ENCODE results near the gene GLT8D2.

The GLT8D2 gene

GRCh38 chr12:104072099-104072498 is 22.1 kb upstream of the GLT8D2 start:
- no peak overlapping the region for H3K4me3 ChIP-seq (ENCODE audit: low read depth in 1 of 5, low read length in 5 of 5)
- H3K4me1 ChIP-seq (ENCODE audit: control insufficient read depth in 5 of 5, insufficient read depth in 5 of 5, low read length in 5 of 5) = peaks cover 0 to 2% (median 0%) of the 10 kb centered on the region in 5 donors
- peaks cover 13 to 29% (median 19%) of the 10 kb centered on the region in 5 donors for H3K36me3 ChIP-seq (ENCODE audit: control insufficient read depth in 5 of 5, insufficient read depth in 5 of 5, low read length in 5 of 5)
- H3K9me3 ChIP-seq (ENCODE audit: control insufficient read depth in 5 of 5, low read length in 5 of 5) = no peaks in the 10 kb centered on the region
- no peak overlapping the region for H3K9ac ChIP-seq (ENCODE audit: low read length in 5 of 5)
- H3K27ac ChIP-seq (ENCODE audit: low read depth, low read length) = no peak overlapping the region
- H3K27me3 ChIP-seq (ENCODE audit: control insufficient read depth in 5 of 5, insufficient read depth in 4 of 5, low read length in 5 of 5) = no peaks in the 10 kb centered on the region

GRCh38 chr12:104064842-104065427 is 14.9 kb upstream of the GLT8D2 start:
- Histone ChIP-seq H3K27ac (ENCODE audit: low read depth, low read length) (peak overlapping the region; percentile 85), H3K9ac (ENCODE audit: low read length in 5 of 5) (peak overlapping the region; percentile 88 to 99 (median 97)), H3K4me1 (ENCODE audit: control insufficient read depth in 5 of 5, insufficient read depth in 5 of 5, low read length in 5 of 5) (peaks cover 2 to 28% (median 20%) of the 10 kb centered on the region in 5 donors), H3K27me3 (ENCODE audit: control insufficient read depth in 5 of 5, insufficient read depth in 4 of 5, low read length in 5 of 5) (no peaks in the 10 kb centered on the region), H3K4me3 (ENCODE audit: low read depth in 1 of 5, low read length in 5 of 5) (peak overlapping the region; percentile 93 to 98 (median 95)), H3K36me3 (ENCODE audit: control insufficient read depth in 5 of 5, insufficient read depth in 5 of 5, low read length in 5 of 5) (peaks cover 6 to 15% (median 9%) of the 10 kb centered on the region in 5 donors), H3K9me3 (ENCODE audit: control insufficient read depth in 5 of 5, low read length in 5 of 5) (no peaks in the 10 kb centered on the region)

- peaks cover 2 to 28% (median 20%) of the 10 kb centered on the region in 5 donors for H3K4me1 ChIP-seq (ENCODE audit: control insufficient read depth in 5 of 5, insufficient read depth in 5 of 5, low read length in 5 of 5)
- peak within 1 kb of the TSS; percentile 88 to 99 (median 97) for H3K9ac ChIP-seq (ENCODE audit: low read length in 5 of 5)
Measured at GRCh38 chr12:104064031-104064841, 14.2 kb upstream of the GLT8D2 start, which contains the start of gene HCFC2. Gene HCFC2, plus strand, starts transcription at chr12:104064531. Its CDS starts 30 bp downstream, at chr12:104064561.

GRCh38 chr12:104063712-104064030 is 13.7 kb upstream of the GLT8D2 start:
- Histone ChIP-seq H3K9me3 (ENCODE audit: control insufficient read depth in 5 of 5, low read length in 5 of 5) (no peaks in the 10 kb centered on the region), H3K9ac (ENCODE audit: low read length in 5 of 5) (peak overlapping the region; percentile 50 to 99 (median 94)), H3K27me3 (ENCODE audit: control insufficient read depth in 5 of 5, insufficient read depth in 4 of 5, low read length in 5 of 5) (no peaks in the 10 kb centered on the region), H3K4me3 (ENCODE audit: low read depth in 1 of 5, low read length in 5 of 5) (peak overlapping the region; percentile 92 to 98 (median 95)), H3K27ac (ENCODE audit: low read depth, low read length) (peak overlapping the region; percentile 85), H3K4me1 (ENCODE audit: control insufficient read depth in 5 of 5, insufficient read depth in 5 of 5, low read length in 5 of 5) (peaks cover 2 to 28% (median 20%) of the 10 kb centered on the region in 5 donors), H3K36me3 (ENCODE audit: control insufficient read depth in 5 of 5, insufficient read depth in 5 of 5, low read length in 5 of 5) (peaks cover 3 to 15% (median 6%) of the 10 kb centered on the region in 5 donors)

More at GRCh38 chr12:104064031-104064841, 14.2 kb upstream of the GLT8D2 start, which contains the start of gene HCFC2:
- Histone ChIP-seq H3K27me3 (ENCODE audit: control insufficient read depth in 5 of 5, insufficient read depth in 4 of 5, low read length in 5 of 5) (no peaks in the 10 kb centered on the region), H3K36me3 (ENCODE audit: control insufficient read depth in 5 of 5, insufficient read depth in 5 of 5, low read length in 5 of 5) (peaks cover 6 to 15% (median 8%) of the 10 kb centered on the region in 5 donors), H3K27ac (ENCODE audit: low read depth, low read length) (peak within 1 kb of the TSS; percentile 85), H3K4me3 (ENCODE audit: low read depth in 1 of 5, low read length in 5 of 5) (peak within 1 kb of the TSS; percentile 93 to 98 (median 95)), H3K9me3 (ENCODE audit: control insufficient read depth in 5 of 5, low read length in 5 of 5) (no peaks in the 10 kb centered on the region)

GRCh38 chr12:104060791-104061190 is 10.8 kb upstream of the GLT8D2 start:
- H3K36me3 ChIP-seq (ENCODE audit: control insufficient read depth in 5 of 5, insufficient read depth in 5 of 5, low read length in 5 of 5) = no peaks in the 10 kb centered on the region
- no peak overlapping the region for H3K9ac ChIP-seq (ENCODE audit: low read length in 5 of 5)
- no peak overlapping the region for H3K27ac ChIP-seq (ENCODE audit: low read depth, low read length)
- no peaks in the 10 kb centered on the region for H3K27me3 ChIP-seq (ENCODE audit: control insufficient read depth in 5 of 5, insufficient read depth in 4 of 5, low read length in 5 of 5)
- no peak overlapping the region for H3K4me3 ChIP-seq (ENCODE audit: low read depth in 1 of 5, low read length in 5 of 5)
- H3K9me3 ChIP-seq (ENCODE audit: control insufficient read depth in 5 of 5, low read length in 5 of 5) = no peaks in the 10 kb centered on the region
- H3K4me1 ChIP-seq (ENCODE audit: control insufficient read depth in 5 of 5, insufficient read depth in 5 of 5, low read length in 5 of 5) = peaks cover 2 to 30% (median 21%) of the 10 kb centered on the region in 5 donors

GRCh38 chr12:104059963-104060362 is 10.0 kb upstream of the GLT8D2 start:
- H3K4me3 ChIP-seq (ENCODE audit: low read depth in 1 of 5, low read length in 5 of 5) = no peak overlapping the region
- no peaks in the 10 kb centered on the region for H3K9me3 ChIP-seq (ENCODE audit: control insufficient read depth in 5 of 5, low read length in 5 of 5)
- no peak overlapping the region for H3K9ac ChIP-seq (ENCODE audit: low read length in 5 of 5)
- H3K27me3 ChIP-seq (ENCODE audit: control insufficient read depth in 5 of 5, insufficient read depth in 4 of 5, low read length in 5 of 5) = no peaks in the 10 kb centered on the region
- no peaks in the 10 kb centered on the region for H3K36me3 ChIP-seq (ENCODE audit: control insufficient read depth in 5 of 5, insufficient read depth in 5 of 5, low read length in 5 of 5)
- peaks cover 0 to 24% (median 15%) of the 10 kb centered on the region in 5 donors for H3K4me1 ChIP-seq (ENCODE audit: control insufficient read depth in 5 of 5, insufficient read depth in 5 of 5, low read length in 5 of 5)
- no peak overlapping the region for H3K27ac ChIP-seq (ENCODE audit: low read depth, low read length)

- Histone ChIP-seq H3K9me3 (ENCODE audit: control insufficient read depth in 5 of 5, low read length in 5 of 5) (no peaks in the 10 kb centered on the region), H3K4me3 (ENCODE audit: low read depth in 1 of 5, low read length in 5 of 5) (no peak overlapping the region), H3K27ac (ENCODE audit: low read depth, low read length) (no peak overlapping the region), H3K27me3 (ENCODE audit: control insufficient read depth in 5 of 5, insufficient read depth in 4 of 5, low read length in 5 of 5) (no peaks in the 10 kb centered on the region), H3K9ac (ENCODE audit: low read length in 5 of 5) (no peak overlapping the region), H3K4me1 (ENCODE audit: control insufficient read depth in 5 of 5, insufficient read depth in 5 of 5, low read length in 5 of 5) (peaks cover 0 to 16% (median 15%) of the 10 kb centered on the region in 5 donors), H3K36me3 (ENCODE audit: control insufficient read depth in 5 of 5, insufficient read depth in 5 of 5, low read length in 5 of 5) (no peaks in the 10 kb centered on the region)
Measured at GRCh38 chr12:104058802-104059201, 8.8 kb upstream of the GLT8D2 start.

- H3K4me1 ChIP-seq (ENCODE audit: control insufficient read depth in 5 of 5, insufficient read depth in 5 of 5, low read length in 5 of 5) = peaks cover 0 to 11% (median 8%) of the 10 kb centered on the region in 5 donors
- no peaks in the 10 kb centered on the region for H3K36me3 ChIP-seq (ENCODE audit: control insufficient read depth in 5 of 5, insufficient read depth in 5 of 5, low read length in 5 of 5)
- no peak overlapping the region for H3K9ac ChIP-seq (ENCODE audit: low read length in 5 of 5)
- H3K27me3 ChIP-seq (ENCODE audit: control insufficient read depth in 5 of 5, insufficient read depth in 4 of 5, low read length in 5 of 5) = peaks cover 0 to 5% (median 0%) of the 10 kb centered on the region in 5 donors
- no peak overlapping the region for H3K4me3 ChIP-seq (ENCODE audit: low read depth in 1 of 5, low read length in 5 of 5)
- H3K27ac ChIP-seq (ENCODE audit: low read depth, low read length) = no peak overlapping the region
- H3K9me3 ChIP-seq (ENCODE audit: control insufficient read depth in 5 of 5, low read length in 5 of 5) = no peaks in the 10 kb centered on the region
Measured at GRCh38 chr12:104057771-104058197, 7.8 kb upstream of the GLT8D2 start.

- Histone ChIP-seq H3K27ac (ENCODE audit: low read depth, low read length) (no peak overlapping the region), H3K9ac (ENCODE audit: low read length in 5 of 5) (no peak overlapping the region), H3K27me3 (ENCODE audit: control insufficient read depth in 5 of 5, insufficient read depth in 4 of 5, low read length in 5 of 5) (peaks cover 0 to 13% (median 0%) of the 10 kb centered on the region in 5 donors), H3K4me1 (ENCODE audit: control insufficient read depth in 5 of 5, insufficient read depth in 5 of 5, low read length in 5 of 5) (peaks cover 0 to 11% (median 8%) of the 10 kb centered on the region in 5 donors), H3K4me3 (ENCODE audit: low read depth in 1 of 5, low read length in 5 of 5) (no peak overlapping the region), H3K9me3 (ENCODE audit: control insufficient read depth in 5 of 5, low read length in 5 of 5) (no peaks in the 10 kb centered on the region), H3K36me3 (ENCODE audit: control insufficient read depth in 5 of 5, insufficient read depth in 5 of 5, low read length in 5 of 5) (no peaks in the 10 kb centered on the region)
Measured at GRCh38 chr12:104056419-104056972, 6.5 kb upstream of the GLT8D2 start.

Measured in subcutaneous abdominal adipose tissue (tissue), 5 donors.